ENCODE measurements around the gene PRELP.
"Not testable (repeated sequence)": the region's sequence is repeated elsewhere in the genome, so short reads cannot be mapped to it uniquely, and the experiment has no call there.

PRELP gene

DNA sequence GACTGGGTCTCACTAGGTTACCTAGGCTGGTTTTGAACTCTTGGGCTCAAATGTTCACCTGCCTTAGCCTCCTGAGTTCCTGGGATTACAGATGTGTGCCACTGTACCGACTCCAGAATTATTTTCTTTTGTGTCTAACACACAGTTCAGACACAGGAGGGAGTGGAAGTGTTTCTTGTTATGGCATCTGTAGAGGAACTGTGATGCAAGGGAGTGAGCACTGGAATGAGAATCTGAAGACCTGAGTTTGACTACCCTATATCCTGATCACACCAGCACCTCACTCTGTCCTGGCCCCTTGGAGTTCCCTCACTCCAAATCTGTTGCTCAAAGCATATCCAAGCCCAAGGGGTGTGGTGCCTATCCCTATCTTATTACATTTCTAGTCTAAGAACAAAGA, 33.5 kb downstream of the PRELP start:
- no peak for DNase-seq

DNA sequence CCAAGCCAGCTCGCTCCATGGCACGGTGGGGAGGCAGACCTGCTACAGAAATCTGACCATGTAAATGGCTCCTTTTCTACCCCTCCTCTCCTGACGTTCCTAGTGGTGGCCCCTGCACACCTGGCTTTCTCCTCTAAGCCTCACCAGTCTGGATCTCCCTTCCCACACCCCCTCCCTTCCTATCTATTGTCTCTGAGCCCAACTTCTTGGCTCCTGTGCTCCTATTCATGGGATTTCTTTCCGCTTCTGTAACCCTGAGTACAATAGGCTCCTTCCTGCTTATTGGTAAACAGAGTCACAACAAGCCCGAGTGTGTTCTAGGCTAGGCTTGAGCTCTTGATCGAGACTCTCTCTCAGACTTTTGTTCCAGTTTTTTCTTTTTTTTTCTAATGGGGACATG, 35.9 kb downstream of the PRELP start:
- no peak for DNase-seq

DNA sequence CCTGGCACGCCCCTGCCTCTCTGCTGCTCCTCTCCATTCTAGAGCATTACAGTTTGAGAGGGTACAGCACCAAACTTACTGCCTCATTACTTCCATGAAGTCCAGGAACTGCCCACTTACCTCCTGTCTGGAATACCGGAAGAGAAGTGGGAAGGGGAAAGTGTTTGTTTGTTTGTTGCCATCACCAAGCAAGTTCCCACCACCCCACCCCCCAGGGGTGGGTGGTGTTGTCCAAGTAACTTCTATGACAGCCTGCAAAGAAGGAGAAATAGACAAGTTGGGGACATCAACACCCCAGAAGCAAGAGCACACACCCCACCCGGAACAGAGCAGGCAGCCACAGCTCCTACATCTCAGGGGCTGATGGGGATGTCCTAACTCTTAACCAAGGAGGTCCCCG, 36.3 kb downstream of the PRELP start:
- no peak for DNase-seq

DNA sequence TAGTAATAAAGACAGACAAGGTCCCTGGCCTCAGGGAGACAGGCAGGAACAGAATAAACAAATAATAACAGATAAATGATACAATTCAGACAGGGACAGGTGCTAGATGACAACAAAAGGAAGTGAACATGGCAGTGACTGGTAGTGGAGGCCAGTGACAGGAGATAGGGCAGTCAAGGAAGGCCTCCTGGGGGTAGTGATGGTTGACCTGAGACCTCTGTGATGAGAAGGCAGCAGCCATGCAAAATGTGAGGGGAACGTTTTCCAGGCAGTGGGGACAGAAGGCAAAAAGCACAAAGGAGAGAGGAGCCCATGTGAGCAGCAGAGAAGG, 36.9 kb downstream of the PRELP start:
- DNase-seq, result no peak

DNA sequence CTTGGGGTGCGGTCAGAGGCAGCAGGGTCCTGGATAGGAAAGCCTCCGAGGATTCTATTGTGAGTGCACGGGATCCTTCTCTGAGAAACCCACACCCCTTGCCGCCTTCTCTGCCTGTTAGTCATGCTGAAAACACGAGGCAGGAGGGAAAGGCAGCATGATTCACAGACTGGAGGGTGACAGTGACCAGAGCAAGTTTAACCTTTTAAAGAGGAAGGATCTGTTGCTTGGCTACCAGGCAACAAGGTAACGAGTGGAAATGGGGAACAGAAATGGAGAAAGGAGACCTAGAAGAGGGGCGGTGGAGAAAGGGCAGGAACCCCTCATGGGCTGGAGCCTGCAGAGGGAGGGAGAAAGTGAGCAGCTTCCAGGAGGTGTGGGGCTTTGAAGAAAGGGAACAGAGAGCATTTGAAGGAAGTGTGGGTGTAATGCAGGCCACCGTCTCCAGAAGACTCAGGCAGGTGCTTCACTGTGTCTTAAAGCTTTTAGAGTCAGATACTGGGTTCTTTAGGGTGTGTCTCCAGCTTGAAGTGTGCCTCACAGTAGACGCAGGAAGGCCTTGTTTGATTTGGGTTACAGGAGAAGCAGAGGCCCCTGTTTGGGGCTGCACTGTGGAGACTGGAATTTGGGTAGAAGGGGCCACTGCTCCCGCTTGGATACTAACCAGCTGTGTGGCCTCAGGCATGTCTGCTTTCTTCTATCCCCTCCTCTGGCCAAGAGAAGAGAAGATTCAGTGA, 37.4 kb downstream of the PRELP start:
- no peak for DNase-seq

DNA sequence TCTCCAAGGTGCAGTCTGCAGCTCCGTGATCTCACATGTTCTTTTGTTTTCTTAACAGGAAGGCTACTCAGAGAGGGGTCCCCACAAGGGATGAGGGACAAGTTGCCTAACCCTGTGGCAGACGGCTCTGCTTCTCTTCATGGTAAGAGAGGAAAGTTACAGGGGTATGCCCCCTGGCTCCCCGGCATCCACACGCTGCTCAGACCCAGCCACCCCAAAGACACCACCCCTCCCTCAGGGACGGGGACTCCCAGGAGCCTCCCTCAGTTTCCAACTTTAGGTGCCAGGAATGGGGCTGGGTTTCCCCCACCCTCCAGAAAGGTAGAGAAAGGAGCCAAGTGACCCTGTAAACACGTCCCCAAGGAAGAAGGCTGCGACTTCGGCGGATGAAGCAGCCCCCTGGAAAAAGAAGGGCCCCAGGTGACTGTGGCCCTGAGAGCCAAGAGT, 38.0 kb downstream of the PRELP start:
- DNase-seq, result no peak

DNA sequence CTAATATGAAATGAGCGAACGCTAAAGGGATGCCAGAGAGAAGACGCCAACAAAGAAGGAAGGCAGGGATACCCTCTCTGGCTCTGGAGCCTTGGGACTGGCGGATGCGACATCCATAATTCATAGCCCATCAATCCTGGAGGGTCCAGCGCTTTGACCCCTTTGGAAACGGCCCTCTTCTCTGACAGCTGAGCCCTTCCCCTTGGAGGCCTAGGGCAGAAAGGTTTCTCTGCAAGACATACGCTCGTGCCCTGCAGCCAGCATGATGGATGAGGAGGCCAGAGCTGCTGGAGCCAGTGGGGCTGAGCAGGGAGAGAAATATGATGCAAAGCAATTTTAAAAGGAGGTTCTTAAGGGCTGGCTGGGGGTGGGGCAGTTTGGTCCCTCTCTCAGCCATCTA, 40.6 kb downstream of the PRELP start:
- no peak for DNase-seq

DNA sequence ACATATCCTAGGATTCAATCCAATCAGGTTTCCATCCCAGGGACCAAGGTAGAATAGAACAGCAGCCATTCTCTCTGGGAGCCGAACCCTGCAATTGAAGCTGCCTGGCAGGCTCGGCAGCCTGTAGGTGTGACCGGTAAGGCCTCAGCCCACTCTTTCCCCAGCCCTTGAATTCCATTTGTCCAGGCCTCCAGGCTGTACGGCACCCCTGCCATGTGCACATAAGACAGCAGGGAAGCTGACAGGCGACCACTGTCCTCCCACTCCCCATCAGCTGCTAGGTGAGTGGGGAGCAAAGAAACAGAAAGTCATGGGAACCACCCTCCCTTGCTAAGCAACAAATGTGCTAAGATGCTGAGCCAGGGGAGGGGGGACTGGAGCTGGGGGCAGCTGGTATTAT, 41.3 kb downstream of the PRELP start:
- no peak for DNase-seq

DNA sequence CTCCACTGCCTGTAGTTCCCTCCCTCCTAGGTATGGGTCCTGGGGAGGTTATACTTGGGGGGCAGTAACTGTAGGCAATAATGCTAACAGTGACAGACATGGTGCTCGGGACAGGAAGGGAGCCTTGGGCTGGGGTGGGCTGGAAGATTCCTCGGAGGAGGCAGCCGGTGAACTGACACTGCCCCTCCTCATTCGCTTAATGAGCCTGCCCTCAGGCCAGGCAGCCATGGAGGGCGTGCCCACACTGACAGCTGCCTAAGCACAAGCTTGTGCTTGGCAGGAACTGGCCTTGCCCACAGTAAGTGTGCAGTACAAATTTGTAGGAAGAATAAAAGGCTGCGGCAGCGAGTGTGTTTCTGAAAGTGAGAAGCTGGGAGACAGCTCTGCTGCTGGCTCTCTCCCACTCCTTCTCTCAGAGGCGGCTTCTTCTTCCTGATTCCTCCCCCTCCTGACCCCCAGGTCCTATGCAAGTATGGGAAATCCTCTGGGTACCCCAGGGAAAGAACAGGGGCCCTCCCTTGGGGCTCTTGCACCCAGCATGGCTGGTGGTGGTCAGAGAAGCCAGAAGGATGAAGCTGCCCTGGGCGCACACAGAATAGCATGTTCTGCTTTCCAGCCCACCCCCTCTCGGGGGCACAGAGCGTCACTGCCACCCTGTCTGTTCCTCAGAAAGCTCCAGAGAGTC, 42.0 kb downstream of the PRELP start:
- no peak for DNase-seq

DNA sequence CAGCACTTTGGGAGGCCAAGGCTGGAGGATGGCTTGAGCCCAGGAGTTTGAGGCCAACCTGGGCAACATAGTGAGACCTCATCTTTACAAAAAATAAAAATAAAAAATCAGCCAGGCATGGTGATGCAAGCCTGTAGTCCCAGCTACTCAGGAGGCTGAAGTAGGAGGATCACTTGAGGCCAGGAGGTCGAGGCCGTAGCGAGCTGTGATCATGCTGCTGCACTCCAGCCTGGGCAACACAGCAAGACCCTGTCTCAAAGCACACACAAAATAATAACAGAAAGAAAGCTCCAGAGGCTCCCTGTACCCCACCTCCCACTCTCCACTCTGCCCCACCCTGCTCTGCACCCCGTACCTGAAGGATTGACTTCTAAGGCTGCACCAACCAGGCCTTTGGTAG, 42.5 kb downstream of the PRELP start:
- not testable (repeated sequence) for DNase-seq

DNA sequence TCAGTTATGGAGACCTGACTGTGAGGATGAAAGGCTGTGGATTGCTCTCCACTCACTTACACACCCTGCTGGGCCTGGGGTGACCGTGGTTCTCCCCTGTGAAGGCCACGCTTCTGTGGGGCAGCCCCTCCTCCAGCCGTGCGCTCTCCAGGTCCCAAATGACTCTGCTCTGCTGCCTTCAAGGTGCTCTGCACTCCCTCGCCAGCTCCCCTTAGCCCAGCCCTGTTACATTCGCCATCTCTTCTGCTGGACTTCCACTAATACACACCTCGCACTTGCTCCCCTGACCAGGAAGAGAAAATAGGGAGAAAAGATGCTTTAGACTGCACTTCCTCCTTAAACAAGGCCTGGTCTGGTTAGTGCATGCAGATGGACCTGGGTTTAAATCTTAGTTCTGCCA, 42.9 kb downstream of the PRELP start:
- DNase-seq, result no peak

DNA sequence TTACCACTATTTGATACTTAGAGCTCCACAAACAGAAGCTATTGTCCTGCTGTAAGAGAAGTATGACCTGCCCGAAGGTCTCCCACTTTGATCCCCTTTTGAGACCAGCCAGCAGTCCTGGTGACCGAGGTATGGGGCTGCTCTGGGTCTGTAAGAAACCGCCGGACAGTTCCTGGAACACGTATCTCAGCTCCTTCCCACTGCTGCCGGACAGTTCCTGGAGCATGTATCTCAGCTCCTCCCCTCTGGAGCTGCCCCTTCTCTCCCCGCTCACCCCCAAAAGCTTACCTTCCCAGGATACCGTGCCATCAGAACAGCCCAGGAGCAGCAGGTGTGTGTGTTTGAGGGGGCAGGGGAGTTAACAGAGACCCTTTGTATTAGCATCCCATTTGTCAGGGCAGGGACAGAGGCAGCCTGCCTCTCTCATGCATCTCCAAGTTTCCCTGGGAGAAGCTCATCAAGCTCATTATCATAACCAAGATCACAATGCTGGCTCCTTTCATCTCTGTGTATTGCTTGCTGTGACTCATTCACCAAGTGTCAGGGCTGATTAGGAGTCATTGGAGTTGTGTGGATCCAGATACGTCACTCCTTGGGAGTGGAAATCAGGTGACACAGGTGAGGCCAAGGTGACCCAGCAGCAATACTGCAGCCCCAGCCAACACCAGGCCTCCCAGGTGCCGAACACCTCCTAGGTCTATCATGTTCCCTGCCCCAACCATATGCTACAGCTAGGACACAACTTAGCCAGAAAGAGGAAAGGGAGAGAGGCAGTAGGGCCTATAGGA, 43.6 kb downstream of the PRELP start:
- no peak for DNase-seq

DNA sequence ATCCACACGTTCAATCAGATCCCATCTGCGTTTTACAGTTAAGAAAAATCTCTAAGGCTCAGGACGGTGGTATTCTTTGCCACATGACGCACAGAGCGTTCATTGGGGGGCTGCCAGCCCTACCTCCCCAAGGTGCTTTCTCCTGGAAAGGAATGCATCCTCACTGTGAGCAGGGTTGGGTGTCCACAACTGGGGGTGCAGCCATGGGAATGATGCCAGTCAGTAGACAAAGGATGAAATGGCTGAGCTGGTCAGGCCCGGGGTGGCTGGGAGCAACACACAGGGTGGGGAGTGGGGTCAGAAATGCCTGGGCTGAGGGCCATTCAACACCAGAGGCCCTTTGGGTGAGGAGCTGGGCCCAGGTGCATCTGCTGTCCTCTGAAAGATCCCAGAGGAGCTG, 44.3 kb downstream of the PRELP start:
- no peak for DNase-seq

DNA sequence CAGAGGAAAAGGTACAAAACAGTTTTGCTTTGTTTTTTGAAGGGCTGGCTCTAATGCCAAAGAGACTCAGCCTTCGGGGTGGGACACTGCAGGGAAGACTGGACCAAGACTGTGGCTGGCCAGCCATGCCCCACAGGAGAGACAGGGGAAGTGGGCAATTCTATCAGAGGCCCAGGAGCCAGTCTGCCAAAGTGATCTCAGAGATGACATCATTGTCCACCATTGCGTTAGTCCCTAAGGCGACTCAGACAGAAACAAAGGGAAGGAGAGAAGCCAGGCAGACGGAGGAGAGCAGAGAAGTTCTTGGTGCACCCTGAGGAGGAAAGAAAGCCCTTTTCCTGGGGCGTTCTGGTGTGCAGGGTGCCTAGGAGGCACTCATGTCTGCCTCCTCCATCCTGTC, 44.7 kb downstream of the PRELP start:
- no peak for DNase-seq

DNA sequence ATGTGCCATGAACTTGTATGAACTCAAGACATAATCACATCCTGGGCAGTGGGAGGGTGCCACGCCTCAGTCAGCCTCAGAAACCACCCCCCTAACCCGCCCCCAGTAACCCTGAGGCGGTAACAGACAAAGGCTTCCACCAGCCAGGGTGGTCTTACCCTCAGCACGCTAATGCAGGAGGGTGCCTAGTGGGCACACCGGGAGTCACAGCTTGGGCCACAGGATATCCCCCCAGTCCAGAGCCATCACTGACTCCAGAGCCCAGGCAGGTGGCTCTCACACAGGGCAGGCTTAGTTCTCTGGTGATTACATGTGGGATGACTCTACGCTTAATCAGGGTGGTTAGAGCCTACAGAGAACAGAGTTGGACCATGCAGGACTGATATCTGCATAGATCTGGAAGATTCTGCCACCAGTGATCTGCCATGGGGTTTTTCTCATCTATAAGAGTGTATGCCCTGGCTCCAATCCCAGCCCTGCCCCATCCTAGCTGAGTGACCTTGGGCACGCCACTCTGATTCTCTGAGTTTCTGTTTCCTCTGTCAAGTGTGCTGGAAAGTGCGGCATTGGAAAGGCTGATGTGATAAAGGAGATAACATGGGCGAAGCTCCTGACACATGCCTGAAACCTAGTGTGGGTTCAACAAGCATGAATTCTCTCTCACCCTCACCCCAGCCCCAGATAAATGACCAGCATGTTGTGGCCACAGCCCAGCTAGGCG, 45.6 kb downstream of the PRELP start:
- no peak for DNase-seq

DNA sequence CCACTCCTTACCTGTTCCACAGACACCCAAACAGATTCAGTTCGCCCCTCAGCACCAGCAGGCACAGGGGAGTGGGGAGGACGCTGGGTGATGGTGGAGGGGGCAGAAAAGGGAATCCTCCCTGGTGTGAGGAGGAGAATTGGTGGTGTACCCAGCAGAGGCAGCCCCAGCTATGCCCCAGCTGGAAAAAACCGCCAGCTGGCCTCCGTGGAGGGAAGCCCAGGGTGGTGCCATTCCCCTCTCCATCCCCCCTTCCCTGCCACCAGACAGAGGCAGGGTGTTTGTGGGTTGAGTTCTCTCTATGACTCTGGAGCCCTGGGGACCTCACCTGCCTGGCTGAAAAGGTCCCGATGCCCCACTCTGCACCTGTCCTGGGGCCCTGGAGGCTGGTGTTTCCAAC, 46.2 kb downstream of the PRELP start:
- no peak for DNase-seq

DNA sequence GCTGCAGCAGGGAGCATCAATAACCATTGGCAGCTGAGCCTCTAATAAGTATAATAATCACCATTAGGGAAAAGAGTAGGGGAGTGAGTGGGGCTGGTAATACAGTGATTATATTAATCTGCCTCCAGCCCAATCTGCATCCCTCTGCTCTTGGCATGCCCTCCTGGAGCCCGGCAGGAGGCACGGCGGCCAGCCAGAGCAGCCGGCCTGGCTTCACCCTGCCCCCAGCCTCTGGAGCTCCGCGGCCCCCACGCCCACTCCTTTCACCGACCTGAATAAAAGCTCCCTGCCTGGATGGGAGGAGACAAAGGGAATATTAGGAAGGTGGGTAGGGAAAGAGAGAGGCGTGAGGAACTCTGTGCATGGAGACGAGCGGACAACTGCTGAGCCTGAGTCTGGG, 46.6 kb downstream of the PRELP start:
- DNase-seq, result no peak

DNA sequence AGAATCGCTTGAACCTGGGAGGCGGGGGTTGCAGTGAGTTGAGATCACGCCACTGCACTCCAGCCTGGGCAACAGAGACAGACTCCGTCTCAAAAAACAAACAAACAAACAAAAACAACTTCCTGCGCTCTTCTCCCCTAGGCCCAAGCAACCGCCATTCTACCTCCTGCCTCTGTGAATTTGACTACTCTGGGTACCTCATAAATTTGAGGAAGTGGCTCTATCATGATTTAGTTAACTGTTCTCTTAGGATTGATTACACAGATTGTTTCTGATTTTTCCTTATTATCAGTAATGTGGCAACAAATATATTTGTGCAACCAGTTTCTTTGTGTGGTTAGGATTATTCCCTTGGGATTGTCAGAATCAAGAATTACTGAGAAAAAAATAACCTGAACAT, 48.1 kb downstream of the PRELP start:
- DNase-seq, result no peak

DNA sequence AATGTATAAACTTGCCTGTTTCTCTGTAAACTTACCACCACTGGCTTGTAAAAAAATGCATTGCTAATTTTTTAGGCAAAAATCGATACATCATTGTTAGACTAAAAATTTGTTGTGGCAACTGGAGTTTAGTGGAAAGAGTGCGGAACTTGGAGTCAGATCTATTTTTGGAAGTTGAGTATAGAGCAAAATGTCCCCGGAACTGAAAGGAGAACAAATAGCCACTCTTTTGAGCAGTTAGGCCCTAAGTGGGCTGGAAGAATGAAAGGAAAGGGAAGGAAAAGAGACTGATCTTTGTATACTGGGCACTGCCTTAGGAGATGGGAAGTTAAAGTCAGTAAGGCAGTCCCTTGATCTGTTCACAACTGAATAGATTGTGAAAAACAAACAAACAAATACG, 48.5 kb downstream of the PRELP start:
- DNase-seq, result no peak

DNA sequence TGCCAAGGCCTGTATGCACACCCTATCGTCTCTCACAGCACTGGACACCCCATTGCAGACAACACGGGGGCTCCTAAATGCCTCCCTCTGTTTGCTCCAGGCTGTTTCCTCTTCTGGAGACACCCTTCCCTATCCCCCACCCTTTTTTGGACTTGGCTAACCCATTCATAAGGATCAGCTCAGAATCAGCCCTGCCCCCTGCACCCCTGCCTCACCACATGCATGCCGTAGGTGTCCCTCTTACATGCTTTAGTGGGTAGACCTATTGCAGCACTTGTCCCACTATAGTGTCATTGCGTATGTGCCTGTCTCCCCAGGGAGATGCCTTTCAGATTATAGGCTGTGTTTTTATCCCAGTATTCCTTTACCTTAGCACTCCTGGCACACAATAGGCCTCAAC, 49.2 kb downstream of the PRELP start:
- no peak for DNase-seq

DNA sequence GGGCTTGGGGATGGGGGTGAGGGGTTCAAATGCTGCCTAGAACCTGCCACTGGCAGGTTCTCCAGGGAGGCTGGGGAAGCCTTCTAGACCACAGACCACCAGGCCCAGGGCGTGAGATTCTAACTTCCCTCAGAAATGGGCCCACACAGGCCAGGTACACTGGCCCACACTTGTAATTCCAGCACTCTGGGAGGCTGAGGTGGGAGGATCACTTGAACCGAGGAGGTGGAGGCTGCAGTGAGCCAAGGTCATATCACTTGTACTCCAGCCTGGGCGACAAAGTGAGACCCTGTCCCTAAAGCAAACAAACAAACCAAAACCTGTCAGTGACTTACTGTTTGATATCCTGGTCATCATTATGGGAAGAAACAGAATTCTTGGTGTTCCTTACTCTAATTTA, 50.1 kb downstream of the PRELP start:
- DNase-seq, result no peak

DNA sequence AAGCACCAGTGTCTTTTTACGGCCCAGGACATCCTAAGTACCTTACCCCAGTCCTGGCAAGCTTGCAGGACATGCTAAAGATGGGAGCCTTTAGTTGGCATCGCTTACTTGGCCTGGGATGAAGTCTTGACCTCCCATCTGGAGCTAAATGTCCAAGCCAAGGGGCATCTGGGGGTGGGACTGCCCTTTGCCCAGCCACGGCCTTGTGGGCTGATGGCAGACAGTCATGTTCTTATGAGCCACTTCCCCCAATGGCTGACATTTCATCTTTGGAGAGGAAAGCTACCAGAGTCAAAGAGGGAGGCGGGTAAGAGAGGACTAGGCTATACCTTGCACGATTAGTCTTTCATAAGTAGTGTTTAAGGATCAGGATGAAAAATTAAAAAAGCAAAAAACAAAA, 50.5 kb downstream of the PRELP start:
- no peak for DNase-seq

DNA sequence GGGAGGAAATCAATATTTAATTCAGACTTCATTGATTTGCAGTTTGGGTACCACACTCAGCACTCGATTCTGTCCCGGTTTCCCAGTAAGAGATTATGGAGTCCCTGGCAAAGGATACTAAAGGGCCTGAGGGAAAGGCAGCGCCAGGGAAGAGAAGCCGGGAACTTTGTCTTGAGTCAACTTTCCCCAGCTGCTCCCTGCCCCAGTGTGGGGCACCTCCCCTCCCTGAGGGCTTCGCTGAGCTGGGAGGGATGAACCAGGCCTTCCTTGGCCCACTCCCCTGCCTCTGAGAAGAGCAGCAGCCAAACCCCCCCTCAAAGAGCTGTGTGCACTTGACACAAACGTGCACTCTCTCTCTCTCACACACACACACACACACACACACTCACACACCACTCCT, 51.0 kb downstream of the PRELP start:
- DNase-seq, result no peak

DNA sequence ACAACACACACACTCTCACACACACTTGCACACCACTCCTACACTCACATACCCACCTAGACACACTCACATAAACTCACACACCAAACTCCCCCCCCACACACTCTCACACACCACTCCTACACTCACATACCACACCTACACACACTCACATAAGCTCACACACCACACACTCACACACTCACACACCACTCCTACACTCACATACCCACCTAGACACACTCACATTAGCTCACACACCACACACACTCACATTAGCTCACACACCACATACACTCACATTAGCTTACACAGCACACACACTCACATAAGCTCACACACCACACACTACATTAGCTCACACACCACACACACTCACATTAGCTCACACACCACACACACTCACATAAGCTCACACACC, 51.4 kb downstream of the PRELP start:
- no peak for DNase-seq

Data from NCI-H187 treated with DMSO at 0.1 percent for 48 hours (cell line).